EL (cell line): Measurements from ENCODE around the gene NPR1.
A peak's percentile ranks its signal among the peaks of the same experiment; 100 is the strongest.

Experiments
- DNase-seq: peaks from one replicate; pipeline ENCODE4 v3.0.0-alpha.2; 2016

Gene NPR1

DNA sequence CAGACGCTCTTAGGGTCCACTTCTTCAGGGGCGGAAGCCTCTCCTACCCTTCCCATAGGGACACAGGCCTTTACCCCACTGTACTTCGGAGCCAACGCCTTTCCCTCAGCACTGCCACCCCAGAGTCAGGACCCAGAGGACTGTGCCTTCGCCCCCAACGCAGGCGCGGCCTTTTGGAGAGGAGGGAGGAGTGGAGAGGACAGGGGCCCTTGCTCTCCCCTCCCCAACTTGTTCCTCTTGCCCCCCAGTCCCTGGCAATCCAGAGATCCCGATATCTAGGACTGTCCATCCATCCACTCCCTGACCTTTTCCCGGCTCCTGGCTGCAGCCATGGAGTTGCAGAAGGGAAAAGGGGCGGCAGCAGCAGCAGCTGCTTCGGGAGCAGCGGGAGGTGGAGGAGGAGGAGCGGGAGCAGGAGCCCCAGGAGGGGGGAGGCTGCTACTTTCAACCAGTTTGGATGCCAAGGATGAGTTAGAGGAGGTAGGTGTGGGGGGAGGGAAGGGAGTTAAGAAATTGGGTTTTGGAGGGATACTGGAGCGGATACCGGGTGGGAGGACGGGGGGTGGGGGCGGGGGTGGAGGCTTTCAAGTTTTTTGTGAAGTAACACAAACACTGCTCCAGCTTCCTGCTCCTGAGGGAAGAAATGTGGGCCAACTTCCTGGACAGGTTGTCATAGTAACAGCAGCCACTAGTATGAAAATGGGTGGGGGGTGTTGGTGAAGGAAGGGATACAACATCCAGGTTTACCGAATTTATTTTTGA is 50.0 kb downstream of the NPR1 start:
- DNase-seq: peak; percentile 52

DNA sequence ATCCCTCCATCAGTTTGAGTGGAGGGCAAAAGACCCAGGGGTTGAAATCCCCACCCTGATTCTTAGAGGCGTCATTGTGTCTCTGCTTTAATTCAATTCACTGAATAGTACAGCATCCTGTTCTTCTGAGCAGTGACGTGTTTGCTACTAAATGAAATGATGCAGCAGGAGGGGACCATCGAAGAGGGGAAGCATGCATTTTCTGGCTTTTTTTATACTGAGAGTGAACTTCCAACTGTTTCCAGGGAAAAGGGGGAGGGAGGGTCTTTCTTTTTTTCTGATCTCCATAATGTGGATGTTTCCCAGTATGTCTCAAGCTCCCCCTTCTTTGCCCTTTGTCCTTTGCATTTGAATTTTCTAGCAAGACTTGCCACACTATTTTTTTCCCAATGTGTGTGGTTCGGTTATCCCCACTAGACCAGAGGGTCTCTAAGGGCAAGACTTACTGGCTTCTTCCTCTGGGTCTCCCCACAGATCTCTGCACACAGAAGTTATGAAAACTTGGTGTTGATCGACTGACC is 52.0 kb downstream of the NPR1 start:
- no peak for DNase-seq

DNA sequence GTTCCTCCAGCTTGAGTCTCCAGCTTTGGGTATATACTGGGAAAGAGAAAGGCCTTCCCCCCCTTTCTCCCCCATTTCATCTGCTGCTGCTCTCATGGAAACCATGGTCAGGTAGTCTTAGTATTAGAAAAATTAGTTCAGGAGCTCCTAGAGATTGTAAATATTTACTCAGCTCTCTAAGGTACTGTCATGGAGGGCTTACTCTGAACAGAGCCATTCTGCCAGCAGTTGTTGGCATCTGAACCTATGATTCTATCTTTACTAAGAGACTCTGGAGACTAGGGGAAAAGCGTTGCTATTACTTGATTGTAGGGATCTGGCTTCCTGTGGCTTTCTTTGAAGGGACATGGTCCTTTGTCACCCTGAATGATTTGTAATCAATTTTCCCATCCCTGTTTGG is 55.5 kb downstream of the NPR1 start:
- DNase-seq: no peak

DNA sequence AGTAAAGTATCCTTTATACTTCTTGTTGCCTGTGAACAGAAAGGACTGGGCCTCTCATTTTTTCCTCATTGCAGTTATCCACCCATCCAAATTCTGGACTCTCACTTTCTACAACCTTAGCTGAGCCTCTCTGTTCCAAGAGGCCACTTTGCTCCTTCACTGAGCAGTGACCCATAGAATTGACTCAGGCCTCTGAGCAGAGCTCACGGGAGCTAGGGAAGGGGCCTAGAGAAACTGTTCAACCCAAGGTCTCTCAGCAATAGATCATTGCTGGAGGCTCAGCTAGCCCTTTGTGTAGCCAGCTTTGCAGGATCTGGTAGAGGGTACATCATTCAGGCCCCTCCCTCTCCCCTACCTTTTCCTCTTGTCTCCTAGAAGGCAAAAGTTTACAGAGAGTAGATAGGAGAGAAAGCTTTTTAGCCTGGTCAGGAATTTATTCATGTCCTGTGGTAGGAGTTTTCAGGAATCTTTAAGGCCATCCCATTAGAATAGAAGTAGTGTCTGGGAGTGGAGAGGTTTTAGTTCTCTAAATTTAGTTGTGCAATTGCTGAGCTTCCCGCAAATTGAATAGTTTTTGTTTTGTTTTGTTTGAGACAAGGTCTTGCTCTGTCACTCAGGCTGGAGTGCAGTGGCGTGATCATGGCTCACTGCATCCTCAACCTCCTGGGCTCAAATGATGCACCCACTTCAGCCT is 56.1 kb downstream of the NPR1 start:
- DNase-seq: no peak

DNA sequence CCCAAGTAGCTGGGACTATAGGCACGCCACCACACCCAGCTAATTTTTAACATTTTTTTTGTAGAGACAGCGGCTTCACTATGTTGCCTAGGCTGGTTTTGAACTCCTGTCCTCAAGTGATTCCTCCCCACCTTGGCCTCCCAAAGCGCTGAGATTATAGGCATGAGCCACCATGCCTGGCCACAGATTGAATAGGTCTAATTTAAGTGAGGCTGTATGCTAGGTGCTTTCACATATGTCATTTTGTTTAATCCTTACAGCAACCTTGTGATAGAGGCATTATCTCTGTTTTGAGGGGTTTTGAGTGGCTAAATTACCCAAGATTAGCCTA is 56.6 kb downstream of the NPR1 start:
- DNase-seq: no peak

DNA sequence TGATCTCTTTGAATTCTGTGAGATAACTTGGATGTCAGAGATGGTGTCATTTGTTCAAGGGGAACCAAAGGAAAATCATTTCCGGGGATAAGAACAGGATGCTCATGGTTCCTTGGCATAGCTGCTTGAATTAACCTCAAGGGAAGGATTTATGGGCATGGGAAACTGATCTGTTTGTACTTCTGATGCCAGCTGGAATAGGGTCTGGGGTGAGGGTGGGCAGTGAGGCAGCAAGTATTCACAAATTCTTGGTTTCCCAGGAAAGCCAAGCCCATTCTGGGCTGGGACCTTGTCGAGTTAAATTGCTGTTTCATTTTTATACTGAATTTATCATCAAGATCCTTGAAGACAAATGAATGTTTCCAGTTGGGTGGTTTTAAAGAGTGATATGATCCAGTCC is 63.5 kb downstream of the NPR1 start:
- DNase-seq: no peak

DNA sequence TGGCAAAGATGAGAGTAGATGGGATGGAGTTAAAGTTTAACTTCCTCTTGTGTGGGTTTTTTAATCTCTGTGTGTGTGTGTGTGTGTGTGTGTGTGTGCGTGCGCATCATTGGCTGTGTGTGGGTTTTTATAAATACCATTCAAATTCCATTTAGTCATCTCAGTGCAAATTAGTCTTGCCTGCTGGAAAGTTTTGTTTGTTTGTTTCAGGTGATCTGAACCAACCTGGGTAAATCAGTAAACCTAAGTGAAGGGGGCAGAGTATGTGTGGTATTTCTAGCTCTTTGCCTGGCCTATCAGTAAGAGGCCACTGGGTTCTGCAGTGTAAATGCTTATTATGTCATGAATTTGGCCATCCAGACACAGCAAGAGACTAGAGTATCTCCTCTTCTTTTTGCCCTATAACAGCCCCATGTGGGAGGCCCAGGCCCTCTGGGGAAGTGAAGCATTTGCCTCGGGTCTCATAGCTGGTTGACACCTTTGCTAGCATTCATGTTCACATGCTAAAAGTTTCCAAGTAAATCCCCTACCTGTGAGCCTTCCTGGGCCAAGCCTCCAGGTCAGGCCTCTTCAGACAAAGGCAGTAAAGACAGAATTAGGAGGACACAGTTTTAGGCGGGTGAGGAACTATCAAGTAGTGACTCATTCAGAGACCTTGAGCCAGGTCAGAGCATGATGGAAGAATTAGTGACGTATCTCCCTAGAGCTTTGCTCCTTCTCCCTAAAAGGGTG is 64.1 kb downstream of the NPR1 start:
- DNase-seq: no peak
